ENCODE measurements around the gene DPT. TPM values are rescaled to one million over a fixed set of nuclear protein-coding genes. Genes with fewer than 3 reads are reported as not detected.

DPT gene
- total RNA-seq, 1 experiment from 2014 or later = not detected

DNA sequence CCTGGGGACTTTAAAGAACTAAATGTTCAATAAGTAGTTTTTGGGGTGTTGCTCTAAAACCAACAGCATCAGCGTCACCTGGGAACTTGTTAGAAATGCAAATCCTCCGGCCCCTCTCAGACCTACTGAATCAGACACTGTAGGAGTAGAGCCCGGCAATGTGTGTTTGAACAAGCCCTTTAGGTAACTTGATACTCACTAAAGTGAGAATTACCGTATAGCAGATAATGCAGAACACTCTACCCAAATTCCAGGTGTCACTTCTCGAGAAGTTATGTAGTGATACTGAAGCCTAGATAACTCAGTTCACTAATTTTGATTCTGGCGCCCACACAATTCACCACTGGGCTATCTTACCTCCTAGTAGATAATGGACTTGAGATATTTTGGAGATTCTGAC is 3.7 kb upstream of the DPT start:
- no peak for ATAC-seq
- no TSS peak for BruUV-seq (replicated peaks)
- Histone ChIP-seq H3K4me2 (ENCODE audit: low read length) (no peak overlapping the region), H3K9me2 (ENCODE audit: insufficient read depth) (no peaks in the 10 kb centered on the region), H3K27me3 (ENCODE audit: insufficient read depth, low read length) (no peaks in the 10 kb centered on the region; the same call in 1 of the 2 replicates), H3K9me3 (ENCODE audit: control insufficient read depth in 1 of 2, insufficient read depth in 1 of 2, low read depth in 1 of 2, low read length in 2 of 2) (no peaks in the 10 kb centered on the region), H3K79me2 (ENCODE audit: insufficient read depth, low read length) (no peaks in the 10 kb centered on the region), H3K36me3 (ENCODE audit: control insufficient read depth in 1 of 2, insufficient read depth in 2 of 2, low read length in 2 of 2) (no peaks in the 10 kb centered on the region), H3K4me1 (ENCODE audit: control insufficient read depth in 1 of 2, insufficient read depth in 2 of 2, low read length in 2 of 2) (no peaks in the 10 kb centered on the region), H3K27ac (ENCODE audit: low read depth, low read length) (no peak overlapping the region), H2AFZ (ENCODE audit: low read depth, low read length, poor library complexity, severe bottlenecking) (no peak overlapping the region), H4K20me1 (ENCODE audit: insufficient read depth) (no peaks in the 10 kb centered on the region), H3K9ac (ENCODE audit: low read length) (no peak overlapping the region), H3K4me3 (replicated peaks in 1 of 2; ENCODE audit: low read depth in 1 of 2, low read length in 2 of 2) (no peak overlapping the region)
- RAD21 ChIA-PET (ENCODE audit: low non-redundant PET in 1 of 2, low total read pairs in 2 of 2, uncharacterized antibody in 2 of 2, unreplicated experiment in 2 of 2) = no interaction called here
- DNase-seq (ENCODE audit: low read depth, low spot score) = no peak
- no peak for TF ChIP-seq RAD21 (IDR thresholded peaks at IDR 0.05; ENCODE audit: low read depth)
- TF ChIP-seq, protein P1, sequence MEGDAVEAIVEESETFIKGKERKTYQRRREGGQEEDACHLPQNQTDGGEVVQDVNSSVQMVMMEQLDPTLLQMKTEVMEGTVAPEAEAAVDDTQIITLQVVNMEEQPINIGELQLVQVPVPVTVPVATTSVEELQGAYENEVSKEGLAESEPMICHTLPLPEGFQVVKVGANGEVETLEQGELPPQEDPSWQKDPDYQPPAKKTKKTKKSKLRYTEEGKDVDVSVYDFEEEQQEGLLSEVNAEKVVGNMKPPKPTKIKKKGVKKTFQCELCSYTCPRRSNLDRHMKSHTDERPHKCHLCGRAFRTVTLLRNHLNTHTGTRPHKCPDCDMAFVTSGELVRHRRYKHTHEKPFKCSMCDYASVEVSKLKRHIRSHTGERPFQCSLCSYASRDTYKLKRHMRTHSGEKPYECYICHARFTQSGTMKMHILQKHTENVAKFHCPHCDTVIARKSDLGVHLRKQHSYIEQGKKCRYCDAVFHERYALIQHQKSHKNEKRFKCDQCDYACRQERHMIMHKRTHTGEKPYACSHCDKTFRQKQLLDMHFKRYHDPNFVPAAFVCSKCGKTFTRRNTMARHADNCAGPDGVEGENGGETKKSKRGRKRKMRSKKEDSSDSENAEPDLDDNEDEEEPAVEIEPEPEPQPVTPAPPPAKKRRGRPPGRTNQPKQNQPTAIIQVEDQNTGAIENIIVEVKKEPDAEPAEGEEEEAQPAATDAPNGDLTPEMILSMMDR (IDR thresholded peaks at IDR 0.05 in 2 of 3, conservative IDR thresholded peaks at IDR 0.05 in 1 of 3; ENCODE audit: borderline replicate concordance in 1 of 3, insufficient read depth in 1 of 3, low read depth in 2 of 3, low read length in 2 of 3) = no peak
- no peak for TF ChIP-seq EZH2 (IDR thresholded peaks at IDR 0.05)
- POLR2A ChIA-PET = no interaction called here
- intact Hi-C loops (cut with micrococcal nuclease) = no loop called here
- CTCF ChIA-PET = no interaction called here

GRCh38 chr1:168731244-168731953 is 2.4 kb upstream of the DPT start:
- POLR2A ChIA-PET = no interaction called here
- no peaks in the 10 kb centered on the region for H3K9me3 ChIP-seq (ENCODE audit: control insufficient read depth in 1 of 2, insufficient read depth in 1 of 2, low read depth in 1 of 2, low read length in 2 of 2)
- no peak overlapping the region for H3K4me3 ChIP-seq (replicated peaks in 1 of 2; ENCODE audit: low read depth in 1 of 2, low read length in 2 of 2)
- BruUV-seq (replicated peaks) = no TSS peak
- H2AFZ ChIP-seq (ENCODE audit: low read depth, low read length, poor library complexity, severe bottlenecking) = no peak overlapping the region
- H3K27me3 ChIP-seq (ENCODE audit: insufficient read depth, low read length) = no peaks in the 10 kb centered on the region; the same call in 1 of the 2 replicates
- RAD21 ChIA-PET (ENCODE audit: low non-redundant PET in 1 of 2, low total read pairs in 2 of 2, uncharacterized antibody in 2 of 2, unreplicated experiment in 2 of 2) = no interaction called here
- no peaks in the 10 kb centered on the region for H3K9me2 ChIP-seq (ENCODE audit: insufficient read depth)
- H3K27ac ChIP-seq (ENCODE audit: low read depth, low read length) = no peak overlapping the region
- no peaks in the 10 kb centered on the region for H3K79me2 ChIP-seq (ENCODE audit: insufficient read depth, low read length)
- CTCF ChIA-PET = interaction anchor here (0.7 kb wide), 1 partner anchor 138 kb away, joined by 3 read pairs; no protein-coding TSS in a partner anchor
- H3K4me1 ChIP-seq (ENCODE audit: control insufficient read depth in 1 of 2, insufficient read depth in 2 of 2, low read length in 2 of 2) = no peaks in the 10 kb centered on the region
- no peak for ATAC-seq
- DNase-seq (ENCODE audit: low read depth, low spot score) = no peak
- no peak overlapping the region for H3K9ac ChIP-seq (ENCODE audit: low read length)
- H4K20me1 ChIP-seq (ENCODE audit: insufficient read depth) = no peaks in the 10 kb centered on the region
- H3K36me3 ChIP-seq (ENCODE audit: control insufficient read depth in 1 of 2, insufficient read depth in 2 of 2, low read length in 2 of 2) = no peaks in the 10 kb centered on the region
- intact Hi-C loops (cut with micrococcal nuclease) = no loop called here
- H3K4me2 ChIP-seq (ENCODE audit: low read length) = no peak overlapping the region
- TF ChIP-seq FOSL1 (IDR thresholded peaks at IDR 0.05; ENCODE audit: low read depth) (no peak), TCF7L2 (IDR thresholded peaks at IDR 0.05; ENCODE audit: borderline replicate concordance, extremely low read depth, insufficient read depth, insufficient read length) (no peak), POLR2A (IDR thresholded peaks at IDR 0.05; ENCODE audit: borderline replicate concordance, extremely low read depth, insufficient read depth, insufficient read length) (no peak), JUND (IDR thresholded peaks at IDR 0.05) (no peak), EZH2phosphoT487 (IDR thresholded peaks at IDR 0.05; ENCODE audit: borderline replicate concordance) (no peak), YY1 (IDR thresholded peaks at IDR 0.05; ENCODE audit: extremely low read depth, insufficient replicate concordance, low read depth, low read length) (no peak)
- TF ChIP-seq, protein P2, sequence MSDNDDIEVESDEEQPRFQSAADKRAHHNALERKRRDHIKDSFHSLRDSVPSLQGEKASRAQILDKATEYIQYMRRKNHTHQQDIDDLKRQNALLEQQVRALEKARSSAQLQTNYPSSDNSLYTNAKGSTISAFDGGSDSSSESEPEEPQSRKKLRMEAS (IDR thresholded peaks at IDR 0.05) = no peak
- TF ChIP-seq, protein P1 (IDR thresholded peaks at IDR 0.05 in 2 of 3, conservative IDR thresholded peaks at IDR 0.05 in 1 of 3; ENCODE audit: borderline replicate concordance in 1 of 3, insufficient read depth in 1 of 3, low read depth in 2 of 3, low read length in 2 of 3) = no peak

Measured in HCT116 (cell line).